Cardiac muscle cell (in vitro differentiated cells and primary cell): ENCODE results near the gene PKHD1. TPM values are rescaled to one million over a fixed set of nuclear protein-coding genes. Genes with fewer than 3 reads are reported as not detected.

Experiments
- DNase-seq, 2 donors: peaks; one replicate each; pipeline versions ENCODE4 v3.0.0 to v3.0.0-alpha.2; 2010 to 2017; ENCODE audit warnings: low read depth in 1 of 2, low spot score in 1 of 2
- H3K27ac ChIP-seq: fragments of 200-600 bp; sonication (generic); 2 replicates; pipeline ENCODE4 v1.5.1; 2016
- H3K27me3 ChIP-seq: fragments of 200-600 bp; sonication (generic); 2 replicates; pipeline ENCODE4 v1.6.0; 2016; ENCODE audit warnings: control low read depth
- H3K36me3 ChIP-seq: fragments of 200-600 bp; sonication (generic); 2 replicates; pipeline ENCODE4 v1.5.1; 2016; ENCODE audit warnings: control low read depth
- H3K4me1 ChIP-seq: fragments of 200-600 bp; sonication (generic); 2 replicates; pipeline ENCODE4 v1.8.1; 2017; ENCODE audit warnings: low read depth, mild to moderate bottlenecking, mixed run types
- H3K4me3 ChIP-seq: fragments of 200-600 bp; sonication (generic); 2 replicates; pipeline ENCODE4 v1.5.1; 2016; ENCODE audit warnings: mild to moderate bottlenecking
- H3K9me3 ChIP-seq: fragments of 200-600 bp; sonication (generic); 2 replicates; pipeline ENCODE4 v1.5.1; 2017; ENCODE audit warnings: low read depth, mild to moderate bottlenecking, control low read depth
- polyA plus RNA-seq: library from polyadenylated mRNA; unstranded; fragments of >200 nt; fragmentation: Nextera tagmentation; extraction: Ambion mirVana; gene quantifications from 2 replicates; pipeline ENCODE4 v1.2.1, GENCODE V29; 2016
- total RNA-seq: library from RNA; depleted of rRNA; stranded (reverse); fragments of >200 nt; gene quantifications from 2 replicates; pipeline ENCODE4 v1.2.3, GENCODE V29; 2016
- TF ChIP-seq, protein P1 (sequence below): IDR thresholded peaks from 2 replicates; pipeline ENCODE4 v1.5.1; 2012; ENCODE audit warnings: low read depth, mild to moderate bottlenecking, low read length

The PKHD1 gene
- total and polyA plus RNA-seq, 2 experiments from 2014 or later: not detected

DNA sequence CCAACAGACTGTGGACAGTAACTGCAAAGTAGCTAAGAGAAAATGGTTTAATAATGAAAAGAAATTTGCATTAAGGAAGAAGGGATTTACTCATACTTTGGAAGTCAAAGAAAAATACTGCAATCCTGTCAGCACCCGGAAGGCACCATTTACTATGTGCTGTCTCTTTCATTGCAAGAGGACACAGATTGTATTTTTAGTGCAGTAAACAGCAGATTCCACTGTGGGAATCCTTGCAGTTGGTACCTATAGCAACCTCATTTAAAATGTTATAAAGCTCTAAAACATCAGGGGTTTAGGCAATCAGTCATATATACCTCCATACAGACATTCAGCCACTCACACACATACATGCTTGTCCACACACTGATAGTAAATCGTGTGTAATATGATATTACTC lies 346.8 kb downstream of the PKHD1 start:
- H3K27me3 ChIP-seq: no peaks in the 10 kb centered on the region
- no peak for DNase-seq
- no peak overlapping the region for H3K4me3 ChIP-seq
- H3K36me3 ChIP-seq: no peaks in the 10 kb centered on the region
- H3K27ac ChIP-seq: no peak overlapping the region
- no peaks in the 10 kb centered on the region for H3K4me1 ChIP-seq
- no peaks in the 10 kb centered on the region for H3K9me3 ChIP-seq
- TF ChIP-seq, protein P1, sequence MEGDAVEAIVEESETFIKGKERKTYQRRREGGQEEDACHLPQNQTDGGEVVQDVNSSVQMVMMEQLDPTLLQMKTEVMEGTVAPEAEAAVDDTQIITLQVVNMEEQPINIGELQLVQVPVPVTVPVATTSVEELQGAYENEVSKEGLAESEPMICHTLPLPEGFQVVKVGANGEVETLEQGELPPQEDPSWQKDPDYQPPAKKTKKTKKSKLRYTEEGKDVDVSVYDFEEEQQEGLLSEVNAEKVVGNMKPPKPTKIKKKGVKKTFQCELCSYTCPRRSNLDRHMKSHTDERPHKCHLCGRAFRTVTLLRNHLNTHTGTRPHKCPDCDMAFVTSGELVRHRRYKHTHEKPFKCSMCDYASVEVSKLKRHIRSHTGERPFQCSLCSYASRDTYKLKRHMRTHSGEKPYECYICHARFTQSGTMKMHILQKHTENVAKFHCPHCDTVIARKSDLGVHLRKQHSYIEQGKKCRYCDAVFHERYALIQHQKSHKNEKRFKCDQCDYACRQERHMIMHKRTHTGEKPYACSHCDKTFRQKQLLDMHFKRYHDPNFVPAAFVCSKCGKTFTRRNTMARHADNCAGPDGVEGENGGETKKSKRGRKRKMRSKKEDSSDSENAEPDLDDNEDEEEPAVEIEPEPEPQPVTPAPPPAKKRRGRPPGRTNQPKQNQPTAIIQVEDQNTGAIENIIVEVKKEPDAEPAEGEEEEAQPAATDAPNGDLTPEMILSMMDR: no peak

- no peaks in the 10 kb centered on the region for H3K9me3 ChIP-seq
Measured at GRCh38 chr6:51738614-51739013, 348.8 kb downstream of the PKHD1 start.

GRCh38 chr6:51737580-51738360 lies 349.6 kb downstream of the PKHD1 start:
- H3K9me3 ChIP-seq: no peaks in the 10 kb centered on the region
- no peaks in the 10 kb centered on the region for H3K27me3 ChIP-seq
- H3K4me3 ChIP-seq: no peak overlapping the region
- no peak for DNase-seq
- no peak overlapping the region for H3K27ac ChIP-seq
- no peaks in the 10 kb centered on the region for H3K4me1 ChIP-seq
- H3K36me3 ChIP-seq: no peaks in the 10 kb centered on the region
- TF ChIP-seq, protein P1: no peak

More at GRCh38 chr6:51738614-51739013, 348.8 kb downstream of the PKHD1 start:
- H3K27ac ChIP-seq: no peak overlapping the region
- H3K4me1 ChIP-seq: no peaks in the 10 kb centered on the region
- no peaks in the 10 kb centered on the region for H3K27me3 ChIP-seq
- no peak for DNase-seq
- TF ChIP-seq, protein P1: no peak
- H3K4me3 ChIP-seq: no peak overlapping the region
- no peaks in the 10 kb centered on the region for H3K36me3 ChIP-seq

- H3K4me3 ChIP-seq: no peak overlapping the region
- DNase-seq: no peak
- H3K4me1 ChIP-seq: no peaks in the 10 kb centered on the region
- TF ChIP-seq, protein P1: no peak
- H3K27ac ChIP-seq: no peak overlapping the region
- no peaks in the 10 kb centered on the region for H3K9me3 ChIP-seq
- no peaks in the 10 kb centered on the region for H3K27me3 ChIP-seq
- no peaks in the 10 kb centered on the region for H3K36me3 ChIP-seq
Measured at GRCh38 chr6:51725155-51725554, 362.3 kb downstream of the PKHD1 start.

GRCh38 chr6:51720327-51720726 lies 367.1 kb downstream of the PKHD1 start:
- no peak overlapping the region for H3K27ac ChIP-seq
- DNase-seq: no peak
- no peaks in the 10 kb centered on the region for H3K9me3 ChIP-seq
- H3K4me3 ChIP-seq: no peak overlapping the region
- TF ChIP-seq, protein P1: no peak
- no peaks in the 10 kb centered on the region for H3K4me1 ChIP-seq
- no peaks in the 10 kb centered on the region for H3K36me3 ChIP-seq
- no peaks in the 10 kb centered on the region for H3K27me3 ChIP-seq
